Lower leg skin (tissue), 4 donors: ENCODE data around the gene BIRC2. TPM values are rescaled to one million over a fixed set of nuclear protein-coding genes. Genes with fewer than 3 reads are reported as not detected.
A peak's percentile ranks its signal among the peaks of the same experiment; 100 is the strongest.
"Not testable (repeated sequence)": the region's sequence is repeated elsewhere in the genome, so short reads cannot be mapped to it uniquely, and the experiment has no call there.

Experiments used
- DNase-seq, 2 donors: peaks; one replicate each; pipeline ENCODE4 v3.0.0-alpha.2; 2019; ENCODE audit warnings: low spot score in 2 of 2
- H3K4me3 ChIP-seq: fragments of 200-600 bp; sonication (generic); 2 replicates; pipeline ENCODE4 v1.5.1; 2017; ENCODE audit warnings: mild to moderate bottlenecking, low read depth; ENCODE audit not compliant: poor library complexity, severe bottlenecking
- POLR2A ChIP-seq, 2 donors: fragments of 450-650 bp; IDR thresholded peaks; one replicate each; pipeline ENCODE4 v1.6.1; 2016 to 2017; ENCODE audit warnings: antibody characterized with exemption in 2 of 2, mild to moderate bottlenecking in 1 of 2, moderate library complexity in 1 of 2
- WGBS, 2 donors: methylation state at CpG; one replicate each; pipeline ENCODE4 v1.1.5; 2018; 5-methylcytosine and 5-hydroxymethylcytosine counted together
- intact Hi-C: fragments of 100-400 bp; cut with DNase I; formaldehyde crosslinking; loops from one replicate; pipeline ENCODE4 v1.15.0; 2023; ENCODE audit warnings: low total_unique reads
- total RNA-seq, 4 donors: library from RNA; depleted of rRNA; stranded (reverse); fragments of >200 nt; gene quantifications; one replicate each; pipeline ENCODE4 v1.1.0, GENCODE V29; 2016
- TF ChIP-seq, protein P1 (sequence below), 3 donors: fragments of 450-650 bp; IDR thresholded peaks; one replicate each; pipeline ENCODE4 v1.5.1; 2016; ENCODE audit warnings: antibody characterized with exemption in 3 of 3, mild to moderate bottlenecking in 3 of 3, moderate library complexity in 2 of 3

BIRC2 gene
- 10 to 100 TPM; 39.3 to 49.3 (median 42.5) TPM for total RNA-seq

GRCh38 chr11:102346748-102347461, at the start of gene BIRC2:
Gene BIRC2, plus strand, starts transcription at chr11:102347214. Its CDS starts 2,641 bp downstream, at chr11:102349855.
- TF ChIP-seq, protein P1, sequence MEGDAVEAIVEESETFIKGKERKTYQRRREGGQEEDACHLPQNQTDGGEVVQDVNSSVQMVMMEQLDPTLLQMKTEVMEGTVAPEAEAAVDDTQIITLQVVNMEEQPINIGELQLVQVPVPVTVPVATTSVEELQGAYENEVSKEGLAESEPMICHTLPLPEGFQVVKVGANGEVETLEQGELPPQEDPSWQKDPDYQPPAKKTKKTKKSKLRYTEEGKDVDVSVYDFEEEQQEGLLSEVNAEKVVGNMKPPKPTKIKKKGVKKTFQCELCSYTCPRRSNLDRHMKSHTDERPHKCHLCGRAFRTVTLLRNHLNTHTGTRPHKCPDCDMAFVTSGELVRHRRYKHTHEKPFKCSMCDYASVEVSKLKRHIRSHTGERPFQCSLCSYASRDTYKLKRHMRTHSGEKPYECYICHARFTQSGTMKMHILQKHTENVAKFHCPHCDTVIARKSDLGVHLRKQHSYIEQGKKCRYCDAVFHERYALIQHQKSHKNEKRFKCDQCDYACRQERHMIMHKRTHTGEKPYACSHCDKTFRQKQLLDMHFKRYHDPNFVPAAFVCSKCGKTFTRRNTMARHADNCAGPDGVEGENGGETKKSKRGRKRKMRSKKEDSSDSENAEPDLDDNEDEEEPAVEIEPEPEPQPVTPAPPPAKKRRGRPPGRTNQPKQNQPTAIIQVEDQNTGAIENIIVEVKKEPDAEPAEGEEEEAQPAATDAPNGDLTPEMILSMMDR (IDR thresholded peaks at IDR 0.05): peak in 1 of 3 donors; percentile 61
- peak in 1 of 2 donors; percentile 50 for TF ChIP-seq POLR2A (IDR thresholded peaks at IDR 0.05)
- intact Hi-C loops: loop anchor here (10.0 kb wide), 1 partner anchor 62 kb away; no protein-coding TSS in a partner anchor
- 0% methylated on average over 48 to 65 of the region's 77 CpGs for WGBS, 2 donors
- peak within 1 kb of the TSS; percentile 75 for H3K4me3 ChIP-seq
- peak; percentile 92 to 98 for DNase-seq

DNA sequence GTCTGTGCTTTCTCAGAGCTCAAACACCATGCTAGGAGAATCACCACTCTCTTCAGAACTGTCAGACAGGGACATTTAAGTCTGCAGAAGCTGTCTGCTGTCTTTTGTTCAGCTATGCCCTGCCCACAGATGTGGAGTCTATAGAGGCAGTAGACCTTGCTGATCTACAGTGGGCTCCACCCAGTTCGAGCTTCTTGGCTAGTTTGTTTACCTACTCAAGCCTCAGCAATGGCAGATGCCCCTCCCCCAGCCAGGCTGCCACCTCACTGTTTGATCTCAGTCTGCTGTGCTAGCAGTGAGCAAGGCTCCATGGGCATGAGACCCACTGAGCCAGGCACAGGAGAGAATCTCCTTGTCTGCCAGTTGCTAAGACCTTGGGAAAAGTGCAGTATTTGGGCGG, 46.2 kb upstream of the BIRC2 start:
- DNase-seq: peak in 1 of 2 donors; percentile 65
- intact Hi-C loops, H3K4me3 ChIP-seq: not testable (repeated sequence)
- WGBS, 2 donors: 75 to 79% methylated on average over 2 of the region's 2 CpGs

DNA sequence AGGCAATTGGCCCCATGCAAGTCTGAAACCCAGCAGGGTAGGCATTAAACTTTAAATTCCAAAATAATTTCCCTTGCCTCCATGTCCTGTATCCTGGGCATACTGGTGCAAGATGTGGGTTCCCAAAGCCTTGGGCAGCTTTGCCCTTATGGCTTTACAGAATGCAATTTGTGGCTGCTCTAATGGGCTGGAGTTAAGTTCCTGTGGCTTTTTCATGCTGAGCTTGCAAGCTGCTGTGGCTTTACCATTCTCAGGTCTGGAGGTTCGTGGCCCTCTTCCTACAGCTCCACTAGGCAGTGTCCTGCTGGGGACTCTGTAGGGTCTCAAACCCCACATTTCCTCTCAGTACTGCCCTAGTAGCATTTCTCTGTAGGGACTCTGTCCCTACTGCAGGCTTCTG, 44.8 kb upstream of the BIRC2 start:
- no peak for TF ChIP-seq POLR2A (IDR thresholded peaks at IDR 0.05)
- TF ChIP-seq, protein P1 (IDR thresholded peaks at IDR 0.05): no peak
- intact Hi-C loops: no loop called here
- 81 to 89% methylated on average over 1 of the region's 1 CpG for WGBS, 2 donors
- no peak for DNase-seq
- no peak overlapping the region for H3K4me3 ChIP-seq

DNA sequence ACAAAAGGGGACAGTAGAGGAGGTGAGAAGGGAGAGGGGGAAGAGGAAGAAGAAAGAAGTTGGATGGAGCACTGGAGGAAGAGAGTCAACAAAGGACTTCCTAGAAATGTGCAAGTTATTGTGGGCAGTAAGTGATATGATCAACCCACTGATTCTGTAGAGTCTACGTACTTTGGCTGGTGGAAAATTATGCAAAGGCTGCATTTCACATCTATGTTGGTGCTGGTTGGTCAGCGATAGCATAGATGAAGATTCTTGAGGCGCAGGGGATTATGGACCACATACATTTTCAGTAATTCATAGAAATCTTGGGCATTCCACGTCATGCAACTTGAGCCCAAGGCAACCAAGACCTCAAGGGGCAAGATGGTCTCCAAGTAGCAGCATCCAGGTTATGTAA, 42.3 kb upstream of the BIRC2 start:
- no peak overlapping the region for H3K4me3 ChIP-seq
- WGBS, 2 donors: 91% methylated on average over 4 of the region's 4 CpGs
- no peak for DNase-seq
- TF ChIP-seq, protein P1 (IDR thresholded peaks at IDR 0.05): no peak
- TF ChIP-seq POLR2A (IDR thresholded peaks at IDR 0.05): no peak
- intact Hi-C loops: no loop called here

DNA sequence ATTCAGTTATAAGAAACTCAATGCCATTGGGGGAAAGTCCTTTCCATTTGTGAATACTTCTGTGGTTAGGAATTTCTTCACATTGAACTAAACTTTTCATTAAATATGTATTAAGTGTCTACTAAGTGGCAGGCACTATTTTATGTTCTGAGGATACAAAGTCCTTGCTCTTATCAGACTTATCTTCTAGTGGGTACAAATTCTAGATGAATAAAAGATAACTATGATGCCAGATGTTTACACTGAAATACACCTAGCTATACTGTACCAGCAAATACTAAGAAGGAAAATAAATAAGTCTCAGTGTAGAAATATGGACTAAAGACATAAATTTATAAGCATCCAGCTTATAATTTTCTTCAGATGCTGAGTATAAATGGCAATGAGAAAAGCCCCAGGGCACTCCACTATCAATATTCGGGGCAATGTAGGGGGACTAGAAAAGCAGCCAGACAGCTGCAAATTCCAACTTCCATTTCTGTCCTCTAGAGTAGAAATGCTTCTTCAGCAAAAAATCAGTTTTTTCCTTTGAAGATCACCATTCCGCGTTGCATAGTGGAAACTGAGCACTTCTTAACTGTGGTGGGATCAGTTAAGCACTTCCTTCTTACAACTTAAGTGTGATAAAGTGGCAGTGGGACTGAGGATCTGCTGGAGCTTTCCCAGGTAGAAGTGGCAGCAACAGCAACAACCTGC, 41.5 kb upstream of the BIRC2 start:
- intact Hi-C loops: no loop called here
- no peak for DNase-seq
- no peak for TF ChIP-seq POLR2A (IDR thresholded peaks at IDR 0.05)
- TF ChIP-seq, protein P1 (IDR thresholded peaks at IDR 0.05): no peak
- H3K4me3 ChIP-seq: no peak overlapping the region
- WGBS, 2 donors: 29 to 48% methylated on average over 3 of the region's 3 CpGs

DNA sequence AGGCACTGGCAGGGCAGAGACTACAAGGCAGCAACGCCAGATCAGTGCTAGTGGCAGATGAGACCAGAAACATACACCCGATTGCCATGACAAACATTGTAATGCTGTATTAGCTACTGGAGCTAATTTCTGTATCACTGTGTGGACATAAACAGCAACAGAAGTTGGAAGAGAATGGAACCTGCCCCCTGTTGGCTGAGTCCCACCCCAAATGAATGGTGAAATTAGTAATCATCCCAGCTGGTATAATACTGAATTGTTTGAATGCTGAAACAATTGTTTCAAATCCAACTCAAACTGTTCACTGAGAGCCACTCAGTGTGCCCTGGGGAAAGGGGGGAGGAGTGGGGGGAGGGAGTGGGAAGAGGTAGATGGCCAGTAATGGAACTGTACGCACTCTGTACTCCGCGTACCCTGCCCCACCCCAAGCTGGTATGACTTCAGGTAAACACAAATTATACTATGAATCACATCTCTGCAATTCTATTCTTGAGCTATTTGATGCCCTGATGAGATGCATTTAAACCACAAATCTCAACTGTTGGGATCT, 40.9 kb upstream of the BIRC2 start:
- peak; percentile 54 to 89 for DNase-seq
- WGBS, 2 donors: 57 to 61% methylated on average over 5 of the region's 5 CpGs
- intact Hi-C loops: no loop called here
- TF ChIP-seq POLR2A (IDR thresholded peaks at IDR 0.05): no peak
- TF ChIP-seq, protein P1 (IDR thresholded peaks at IDR 0.05): no peak
- no peak overlapping the region for H3K4me3 ChIP-seq
